Activated CD4-positive, alpha-beta T cell treated with anti-CD3 and anti-CD28 coated beads, Interleukin-2, Interleukin-4, amounts not matched to agents 100 ng/mL and 50 ng/mL, durations not matched to agents 16 hours and 8 hours (primary cell): ENCODE measurements around the gene NCAM1.
"Not testable (repeated sequence)": the region's sequence is repeated elsewhere in the genome, so short reads cannot be mapped to it uniquely, and the experiment has no call there.

ENCODE experiments used
- DNase-seq: peaks from one replicate; pipeline ENCODE4 v3.0.0-alpha.2; 2020; ENCODE audit warnings: low spot score

The NCAM1 gene

GRCh38 chr11:113277907-113278306 is 316.7 kb downstream of the NCAM1 start:
- DNase-seq = no peak

- DNase-seq = no peak
These were observed 317.3 kb downstream of the NCAM1 start for GRCh38 chr11:113278481-113278880.

GRCh38 chr11:113278925-113279324 is 317.7 kb downstream of the NCAM1 start:
- no peak for DNase-seq

- DNase-seq = no peak
These were observed 318.4 kb downstream of the NCAM1 start for GRCh38 chr11:113279591-113279990.

DNA sequence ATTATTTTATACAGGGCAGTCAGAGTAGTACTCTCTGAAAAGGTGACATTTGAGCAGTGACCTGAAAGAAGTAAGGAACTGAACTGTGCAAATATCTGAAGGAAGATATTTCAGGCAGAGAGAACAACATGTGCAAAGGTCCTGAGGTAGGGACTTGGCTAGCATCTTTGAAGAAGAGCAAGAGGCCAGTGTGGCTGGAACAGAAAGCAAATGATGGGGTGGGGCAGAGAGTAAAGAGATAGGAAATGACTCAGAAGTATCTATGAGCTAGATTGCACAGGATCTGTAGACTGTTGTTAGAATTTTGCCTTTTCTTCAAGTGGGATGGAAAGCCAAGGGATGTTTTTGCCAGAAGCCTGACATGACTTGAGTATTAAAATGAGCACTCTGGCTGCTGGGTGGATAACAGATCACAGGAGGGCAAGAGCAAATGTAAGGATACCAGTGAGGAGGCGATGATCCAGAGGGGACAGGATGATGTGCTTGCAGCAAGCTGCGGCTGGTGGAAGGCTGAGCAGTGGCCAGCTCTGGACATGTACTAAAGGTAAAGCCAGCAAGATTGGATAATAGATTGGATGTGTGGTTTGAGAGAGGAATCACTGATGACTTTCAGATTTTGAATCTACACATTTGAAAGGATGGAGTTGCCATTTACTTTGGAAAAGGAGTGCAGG is 320.0 kb downstream of the NCAM1 start:
- DNase-seq = no peak

- DNase-seq = no peak
These were observed 321.7 kb downstream of the NCAM1 start for GRCh38 chr11:113282898-113283437.

DNA sequence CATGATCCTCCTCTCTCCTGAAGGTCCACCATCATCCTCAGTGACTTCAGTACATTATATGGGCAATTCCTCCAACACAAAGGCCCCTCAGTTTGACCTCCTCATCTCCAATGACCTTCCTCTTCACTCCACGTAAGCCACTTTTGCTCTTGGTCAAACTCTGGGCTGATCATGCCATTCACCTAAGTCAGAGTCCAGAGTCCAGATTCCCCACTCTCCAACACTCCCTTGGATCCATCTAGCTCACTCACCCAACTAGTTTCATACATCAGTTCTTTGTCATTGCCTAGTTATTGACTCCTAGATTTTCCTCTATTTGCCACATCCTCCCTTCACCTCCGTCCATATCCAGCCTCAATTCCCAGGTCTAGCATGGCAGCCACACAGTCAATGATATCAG is 322.7 kb downstream of the NCAM1 start:
- no peak for DNase-seq

GRCh38 chr11:113286009-113286408 is 324.8 kb downstream of the NCAM1 start:
- no peak for DNase-seq

GRCh38 chr11:113286509-113287497 is 325.6 kb downstream of the NCAM1 start:
- no peak for DNase-seq

DNA sequence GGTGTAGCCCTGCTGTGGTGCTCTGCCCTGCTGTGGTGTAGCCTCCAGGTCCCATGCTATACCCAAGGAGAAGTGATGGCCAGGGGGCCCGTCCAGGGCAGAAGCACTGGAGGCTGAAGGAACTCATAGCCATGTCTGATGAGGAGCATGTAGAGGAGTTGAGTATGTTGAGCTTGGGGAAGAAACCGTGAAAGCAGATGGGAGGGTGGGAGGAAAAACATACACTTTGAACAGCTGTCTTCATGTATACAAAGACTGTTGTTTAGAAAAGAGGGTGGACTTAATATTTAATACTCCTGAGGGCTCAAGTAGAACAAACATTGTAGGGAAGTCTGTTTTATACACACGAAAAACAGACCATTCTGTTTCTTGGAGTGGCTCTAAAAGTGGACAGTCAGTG is 326.6 kb downstream of the NCAM1 start:
- no peak for DNase-seq

GRCh38 chr11:113288286-113288863 is 327.2 kb downstream of the NCAM1 start:
- DNase-seq = no peak

DNA sequence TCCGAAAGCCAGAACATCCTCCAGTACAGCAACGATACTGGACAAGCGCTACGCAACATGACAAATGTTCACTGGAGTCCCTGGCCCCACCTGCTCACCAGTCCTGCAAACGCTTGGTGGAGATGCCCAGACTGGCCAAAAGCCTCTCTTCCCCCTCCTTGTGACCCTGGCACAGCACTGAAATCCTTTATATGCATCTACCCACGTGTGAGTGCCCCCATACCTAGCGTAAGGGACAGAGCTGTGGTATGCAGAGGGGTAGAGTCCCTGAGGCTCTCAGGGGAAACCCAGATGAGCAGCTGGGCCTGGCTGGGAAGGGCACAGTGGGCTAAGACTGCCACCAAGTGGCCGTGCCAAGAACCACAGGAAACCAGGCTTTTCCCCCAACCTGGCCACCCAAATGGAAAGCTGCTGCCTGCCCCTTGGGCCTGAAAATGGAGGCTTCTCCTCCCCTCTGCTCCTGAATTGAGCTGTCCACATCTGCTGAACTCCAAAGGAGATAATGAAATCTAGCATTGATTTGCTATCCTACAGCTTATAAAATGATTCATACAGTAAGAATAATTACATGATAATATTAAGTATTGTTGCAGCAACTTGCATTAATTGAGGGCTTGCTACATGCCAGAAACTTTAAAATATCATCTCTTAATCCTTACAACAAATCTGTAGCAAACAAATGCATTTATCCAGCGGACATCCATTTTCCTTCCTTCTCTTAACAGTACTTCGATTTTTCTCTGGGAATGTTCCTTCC is 328.4 kb downstream of the NCAM1 start:
- DNase-seq = peak; percentile 62

GRCh38 chr11:113293936-113294335 is 332.7 kb downstream of the NCAM1 start:
- DNase-seq = no peak

GRCh38 chr11:113295993-113296392 is 334.8 kb downstream of the NCAM1 start:
- no peak for DNase-seq

- no peak for DNase-seq
These were observed 335.4 kb downstream of the NCAM1 start for GRCh38 chr11:113296447-113297205.

- DNase-seq = not testable (repeated sequence)
These were observed 337.3 kb downstream of the NCAM1 start for GRCh38 chr11:113298496-113298895.

DNA sequence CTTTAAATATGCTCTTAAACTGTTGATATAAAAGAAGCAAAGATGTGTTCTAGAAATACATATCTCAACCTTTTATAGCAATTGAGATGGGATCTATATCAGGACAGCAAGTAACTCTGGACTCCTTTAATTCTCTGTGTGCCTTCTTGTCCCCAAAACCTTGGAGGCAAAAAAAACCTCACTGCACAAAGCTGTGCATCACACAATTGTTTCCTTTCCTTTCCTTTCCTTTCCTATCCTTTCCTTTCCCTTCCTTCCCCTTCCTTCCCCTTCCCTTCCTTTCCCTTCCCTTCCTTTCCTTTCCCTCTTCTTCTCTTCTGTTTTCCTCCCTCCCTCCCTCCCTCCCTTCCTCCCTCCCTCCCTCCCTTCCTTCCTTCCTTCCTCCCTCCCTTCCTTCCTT is 343.7 kb downstream of the NCAM1 start:
- DNase-seq = no peak

DNA sequence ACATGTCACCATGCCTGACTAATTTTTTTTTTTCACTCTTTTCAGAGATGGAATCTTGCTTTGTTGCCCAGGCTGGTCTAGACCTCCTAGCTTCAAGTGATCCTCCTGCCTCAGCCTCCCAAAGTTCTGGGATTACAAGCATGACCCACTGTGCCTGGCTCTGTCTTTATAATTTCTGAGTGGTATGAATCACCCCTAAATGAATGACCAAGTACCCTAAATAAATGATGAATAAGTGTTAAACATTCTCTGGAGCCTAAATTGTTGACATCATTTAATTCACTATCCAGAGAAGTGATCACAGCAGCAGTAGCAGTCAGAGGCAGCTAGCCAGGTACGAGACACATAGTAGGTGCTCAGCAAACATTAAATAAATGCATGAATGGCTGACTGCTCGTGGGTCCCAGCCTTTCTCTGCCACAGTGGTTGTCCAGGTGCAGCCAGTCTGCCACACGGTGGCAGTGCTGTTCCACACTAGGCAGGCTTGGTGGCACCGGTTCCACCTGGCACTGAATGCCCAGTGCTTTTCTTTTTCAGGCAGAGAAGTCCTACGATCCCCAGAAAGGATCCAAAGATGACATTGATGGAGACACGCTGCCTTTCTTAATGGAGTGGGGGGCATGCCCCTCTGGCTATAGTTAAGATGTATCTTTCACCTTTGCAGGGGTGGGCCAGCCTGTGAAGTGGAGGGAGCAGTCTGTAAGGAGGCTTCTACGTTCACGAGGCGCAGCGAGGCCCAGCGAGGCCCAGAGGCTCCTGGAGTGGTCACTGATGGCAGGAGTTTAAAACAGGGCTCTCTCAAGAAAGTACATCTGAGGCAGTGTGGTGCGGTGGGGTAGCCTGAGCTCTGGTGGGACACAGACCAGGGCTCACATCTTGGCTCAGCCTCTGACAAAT is 344.5 kb downstream of the NCAM1 start:
- peak; percentile 76 for DNase-seq

GRCh38 chr11:113308601-113309000 is 347.4 kb downstream of the NCAM1 start:
- DNase-seq = no peak

DNA sequence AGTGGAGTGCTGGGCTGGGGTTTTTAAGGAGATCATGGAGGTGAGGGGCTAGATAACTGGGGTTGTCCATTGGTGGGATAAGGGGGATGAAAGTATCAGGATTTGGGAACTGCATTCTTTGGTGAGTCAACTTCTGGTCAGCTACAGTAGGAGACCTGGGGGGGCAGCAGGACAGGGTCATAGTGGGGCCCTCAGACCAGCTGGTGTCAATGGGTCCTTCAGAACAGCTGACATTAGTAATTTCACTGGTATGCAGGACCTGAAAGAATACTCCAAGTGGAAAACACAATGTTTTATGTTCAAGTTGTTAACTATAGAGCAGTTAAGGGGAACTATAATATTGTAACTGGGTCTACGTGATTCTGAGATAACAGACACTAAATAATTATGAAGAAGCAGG is 350.3 kb downstream of the NCAM1 start:
- no peak for DNase-seq
